Hindlimb muscle (tissue), 1 donor: ENCODE data around the gene KIF6. TPM values are rescaled to one million over a fixed set of nuclear protein-coding genes. Genes with fewer than 3 reads are reported as not detected.

Experiments
- DNase-seq: peaks from one replicate; pipeline ENCODE4 v3.0.0-alpha.2; 2013
- polyA plus RNA-seq: library from polyadenylated mRNA; unstranded; fragments of 120-200 nt; gene quantifications from one replicate; pipeline ENCODE4 v1.2.1, GENCODE V29; 2013; ENCODE audit not compliant: insufficient read length

KIF6 gene
- polyA plus RNA-seq, 1 donor: 1.6 TPM

GRCh38 chr6:39415482-39415881 is 309.7 kb downstream of the KIF6 start:
- DNase-seq: no peak

- DNase-seq: no peak
Observed at GRCh38 chr6:39411465-39411864, 313.7 kb downstream of the KIF6 start.

GRCh38 chr6:39411001-39411400 is 314.2 kb downstream of the KIF6 start:
- no peak for DNase-seq

- DNase-seq: no peak
Observed at GRCh38 chr6:39409889-39410288, 315.3 kb downstream of the KIF6 start.

GRCh38 chr6:39407446-39407993 is 317.7 kb downstream of the KIF6 start:
- no peak for DNase-seq

GRCh38 chr6:39404312-39404711 is 320.9 kb downstream of the KIF6 start:
- no peak for DNase-seq

- no peak for DNase-seq
Observed at GRCh38 chr6:39403304-39403703, 321.9 kb downstream of the KIF6 start.

GRCh38 chr6:39402239-39402751 is 322.9 kb downstream of the KIF6 start:
- DNase-seq: no peak

GRCh38 chr6:39401376-39401775 is 323.8 kb downstream of the KIF6 start:
- DNase-seq: no peak

GRCh38 chr6:39400026-39400425 is 325.2 kb downstream of the KIF6 start:
- DNase-seq: no peak

- no peak for DNase-seq
Observed at GRCh38 chr6:39396854-39397253, 328.4 kb downstream of the KIF6 start.

- DNase-seq: no peak
Observed at GRCh38 chr6:39393075-39393474, 332.1 kb downstream of the KIF6 start.

GRCh38 chr6:39391182-39391581 is 334.0 kb downstream of the KIF6 start:
- DNase-seq: no peak

- DNase-seq: peak; percentile 12
Observed at GRCh38 chr6:39389484-39389767, 335.8 kb downstream of the KIF6 start.

- DNase-seq: peak; percentile 77
Observed at GRCh38 chr6:39388606-39389483, 336.4 kb downstream of the KIF6 start.

- DNase-seq: no peak
Observed at GRCh38 chr6:39387785-39388184, 337.4 kb downstream of the KIF6 start.

- no peak for DNase-seq
Observed at GRCh38 chr6:39386487-39386886, 338.7 kb downstream of the KIF6 start.

GRCh38 chr6:39381550-39382140 is 343.6 kb downstream of the KIF6 start:
- no peak for DNase-seq

GRCh38 chr6:39380837-39381549 is 344.2 kb downstream of the KIF6 start:
- no peak for DNase-seq

- DNase-seq: no peak
Observed at GRCh38 chr6:39378960-39379425, 346.2 kb downstream of the KIF6 start.

GRCh38 chr6:39378175-39378959 is 346.8 kb downstream of the KIF6 start:
- no peak for DNase-seq

- peak; percentile 76 for DNase-seq
Observed at GRCh38 chr6:39377539-39377950, 347.7 kb downstream of the KIF6 start.
